H9 (cell line): ENCODE measurements around the gene ASPSCR1. TPM values are rescaled to one million over a fixed set of nuclear protein-coding genes. Genes with fewer than 3 reads are reported as not detected.

Experiments used
- DNase-seq: peaks from one replicate; pipeline ENCODE4 v3.0.0-alpha.2; 2017
- H2AFZ ChIP-seq: one replicate; pipeline ENCODE4 v1.6.1; 2013; ENCODE audit warnings: mild to moderate bottlenecking, low read length, control low read depth, moderate library complexity
- H2AK5ac ChIP-seq: 2 replicates; pipeline ENCODE4 v1.6.1; 2013; ENCODE audit warnings: low read length, control low read depth, mixed read lengths; ENCODE audit not compliant: insufficient read length
- H2BK120ac ChIP-seq: one replicate; pipeline ENCODE4 v1.6.1; 2013; ENCODE audit warnings: low read depth, mild to moderate bottlenecking, low read length, control low read depth, inconsistent platforms; ENCODE audit not compliant: poor library complexity, severe bottlenecking
- H2BK12ac ChIP-seq: 2 replicates; pipeline ENCODE4 v1.6.1; 2013; ENCODE audit warnings: low read length, control low read depth, mixed read lengths, low read depth; ENCODE audit not compliant: insufficient read length
- H2BK15ac ChIP-seq: 2 replicates; pipeline ENCODE4 v1.6.1; 2013; ENCODE audit warnings: low read depth, low read length, control low read depth
- H2BK20ac ChIP-seq: one replicate; pipeline ENCODE4 v1.6.1; 2013; ENCODE audit warnings: low read depth, mild to moderate bottlenecking, low read length, control low read depth, inconsistent platforms; ENCODE audit not compliant: poor library complexity, severe bottlenecking
- H2BK5ac ChIP-seq: 2 replicates; pipeline ENCODE4 v1.6.1; 2013; ENCODE audit warnings: low read length, control low read depth, mixed read lengths; ENCODE audit not compliant: insufficient read length
- H3K14ac ChIP-seq: 2 replicates; pipeline ENCODE4 v1.6.1; 2013; ENCODE audit warnings: low read length, control low read depth; ENCODE audit not compliant: insufficient read depth
- H3K18ac ChIP-seq: 2 replicates; pipeline ENCODE4 v1.6.1; 2013; ENCODE audit warnings: low read depth, mild to moderate bottlenecking, mixed read lengths, low read length, control low read depth; ENCODE audit not compliant: insufficient read length
- H3K23ac ChIP-seq: 2 replicates; pipeline ENCODE4 v1.6.1; 2013; ENCODE audit warnings: low read length, control low read depth, mixed read lengths, low read depth; ENCODE audit not compliant: insufficient read length
- H3K23me2 ChIP-seq: 2 replicates; pipeline ENCODE4 v1.6.1; 2013; ENCODE audit warnings: low read depth, mild to moderate bottlenecking, mixed read lengths, low read length, control low read depth; ENCODE audit not compliant: insufficient read length, poor library complexity, severe bottlenecking
- H3K27ac ChIP-seq: 2 replicates; pipeline ENCODE4 v1.5.1; 2013; ENCODE audit warnings: low read length, control low read depth, mixed read lengths, low read depth; ENCODE audit not compliant: insufficient read length
- H3K27me3 ChIP-seq: 2 replicates; pipeline ENCODE4 v1.6.1; 2013; ENCODE audit warnings: low read length, control low read depth, inconsistent platforms; ENCODE audit not compliant: insufficient read depth
- H3K4ac ChIP-seq: 2 replicates; pipeline ENCODE4 v1.6.1; 2013; ENCODE audit warnings: low read depth, mild to moderate bottlenecking, control low read depth, inconsistent platforms, low read length, moderate library complexity
- H3K4me1 ChIP-seq: 2 replicates; pipeline ENCODE4 v1.6.1; 2013; ENCODE audit warnings: low read length, control low read depth, inconsistent platforms; ENCODE audit not compliant: insufficient read depth
- H3K4me2 ChIP-seq: 2 replicates; pipeline ENCODE4 v1.6.1; 2013; ENCODE audit warnings: low read length, control low read depth, mixed read lengths; ENCODE audit not compliant: insufficient read length, insufficient read depth
- H3K56ac ChIP-seq: 2 replicates; pipeline ENCODE4 v1.6.1; 2013; ENCODE audit warnings: low read depth, mild to moderate bottlenecking, mixed read lengths, low read length, control low read depth; ENCODE audit not compliant: insufficient read length
- H3K79me1 ChIP-seq: 2 replicates; pipeline ENCODE4 v1.6.1; 2013; ENCODE audit warnings: low read depth, mild to moderate bottlenecking, moderate library complexity, low read length, control low read depth, inconsistent platforms; ENCODE audit not compliant: insufficient read depth, poor library complexity, severe bottlenecking
- H3K79me2 ChIP-seq: 2 replicates; pipeline ENCODE4 v1.6.1; 2013; ENCODE audit warnings: low read length, control low read depth, inconsistent platforms; ENCODE audit not compliant: insufficient read depth
- H3K9ac ChIP-seq: 2 replicates; pipeline ENCODE4 v1.6.1; 2013; ENCODE audit warnings: low read length, control low read depth, mixed read lengths; ENCODE audit not compliant: insufficient read length; ENCODE audit errors: extremely low read depth
- H3K9me3 ChIP-seq: one replicate; pipeline ENCODE4 v1.6.1; 2013; ENCODE audit warnings: low read depth, low read length, inconsistent platforms; ENCODE audit not compliant: control insufficient read depth
- H3T11ph ChIP-seq: one replicate; pipeline ENCODE4 v1.6.1; 2013; ENCODE audit warnings: mild to moderate bottlenecking, low read length, control low read depth, inconsistent platforms
- H4K20me1 ChIP-seq: one replicate; pipeline ENCODE4 v1.6.1; 2013; ENCODE audit not compliant: control insufficient read depth, insufficient read length, insufficient read depth
- H4K5ac ChIP-seq: 2 replicates; pipeline ENCODE4 v1.6.1; 2013; ENCODE audit warnings: low read depth, mild to moderate bottlenecking, mixed read lengths, low read length, control low read depth; ENCODE audit not compliant: insufficient read length
- H4K8ac ChIP-seq: replicated peaks from 2 replicates; pipeline ENCODE4 v1.6.1; 2013; ENCODE audit warnings: low read length, control low read depth, mixed read lengths, low read depth; ENCODE audit not compliant: insufficient read length
- H4K91ac ChIP-seq: 2 replicates; pipeline ENCODE4 v1.6.1; 2013; ENCODE audit warnings: low read depth, mild to moderate bottlenecking, moderate library complexity, mixed read lengths, low read length, control low read depth; ENCODE audit not compliant: insufficient read length
- H3K27ac Mint-ChIP-seq, 3 experiments: 2 replicates in 2 of 3; 3 replicates in 1 of 3; pipeline ENCODE4 v1.8.0; 2020 to 2021; ENCODE audit warnings: mixed read lengths in 3 of 3, mild to moderate bottlenecking in 1 of 3, moderate library complexity in 1 of 3
- H3K27me3 Mint-ChIP-seq: 2 replicates; pipeline ENCODE4 v1.8.0; 2021; ENCODE audit warnings: low read depth, mild to moderate bottlenecking, moderate library complexity, mixed read lengths
- H3K36me3 Mint-ChIP-seq, 3 experiments: 2 replicates in 2 of 3; 3 replicates in 1 of 3; pipeline ENCODE4 v1.8.0; 2020 to 2021; ENCODE audit warnings: low read depth in 3 of 3, mixed read lengths in 3 of 3; ENCODE audit not compliant: insufficient read depth in 1 of 3
- H3K4me1 Mint-ChIP-seq, 2 experiments: 2 replicates each; pipeline ENCODE4 v1.8.0; 2020; ENCODE audit warnings: mixed read lengths in 2 of 2
- H3K4me3 Mint-ChIP-seq, 2 experiments: 2 replicates in 1 of 2; 3 replicates in 1 of 2; pipeline ENCODE4 v1.8.0; 2020 to 2021; ENCODE audit warnings: mild to moderate bottlenecking in 2 of 2, mixed read lengths in 2 of 2, moderate library complexity in 1 of 2
- H3K9me3 Mint-ChIP-seq, 2 experiments: 2 replicates in 1 of 2; 3 replicates in 1 of 2; pipeline ENCODE4 v1.8.0; 2020; ENCODE audit warnings: mild to moderate bottlenecking in 2 of 2, mixed read lengths in 2 of 2, moderate library complexity in 1 of 2
- WGBS: extraction: QIAGEN DNeasy Blood & Tissue Kit; methylation state at CpG from one replicate; pipeline ENCODE4 v1.1.7; 2013; ENCODE audit warnings: missing lambda C conversion rate, low lambda C conversion rate, mixed read lengths; ENCODE audit not compliant: insufficient read length; ENCODE audit errors: extremely low coverage; 5-methylcytosine and 5-hydroxymethylcytosine counted together
- total RNA-seq: library from RNA; stranded (reverse); gene quantifications from 2 replicates; pipeline ENCODE4 v1.2.1, GENCODE V29; 2021
- TF ChIP-seq, protein P1 (sequence below): fragments of 200-600 bp; sonication (generic); conservative IDR thresholded peaks from 3 replicates; pipeline ENCODE4 v1.8.0; 2021; ENCODE audit warnings: antibody characterized with exemption, mild to moderate bottlenecking

Gene ASPSCR1
- total RNA-seq, 1 experiment from 2014 or later, result 50.9 TPM

- Mint-ChIP-seq H3K27ac (no peak overlapping the region; a peak in 1 of 7 replicates), H3K9me3 (no peaks in the 10 kb centered on the region; a peak in 1 of 5 replicates), H3K27me3 (peaks cover 14% of the 10 kb centered on the region), H3K4me1 (peaks cover 10 to 25% of the 10 kb centered on the region in 2 experiments), H3K36me3 (peaks cover 8 to 14% (median 12%) of the 10 kb centered on the region in 3 experiments; a peak in 5 of 7 replicates), H3K4me3 (peak overlapping the region; percentile 74 to 79)
- Histone ChIP-seq H4K8ac (no peak overlapping the region), H3K4ac (no peak overlapping the region), H3K27ac (no peak overlapping the region), H3K56ac (no peak overlapping the region), H3K9ac (no peak overlapping the region), H3K79me1 (no peaks in the 10 kb centered on the region), H2BK5ac (no peak overlapping the region), H4K91ac (no peak overlapping the region), H3T11ph (no peak overlapping the region), H3K9me3 (no peaks in the 10 kb centered on the region), H3K4me2 (no peak overlapping the region), H3K23ac (no peak overlapping the region), H2BK120ac (no peak overlapping the region), H3K18ac (no peak overlapping the region), H3K14ac (no peak overlapping the region), H2BK20ac (no peak overlapping the region), H3K27me3 (no peaks in the 10 kb centered on the region; the same call in 1 of the 2 replicates), H2BK15ac (no peak overlapping the region), H2AFZ (no peak overlapping the region), H4K5ac (no peak overlapping the region), H3K4me1 (no peaks in the 10 kb centered on the region), H4K20me1 (no peaks in the 10 kb centered on the region), H3K23me2 (peaks cover 8% of the 10 kb centered on the region), H2BK12ac (no peak overlapping the region), H2AK5ac (no peak overlapping the region), H3K79me2 (no peaks in the 10 kb centered on the region)
- no peak for DNase-seq
- TF ChIP-seq, protein P1, sequence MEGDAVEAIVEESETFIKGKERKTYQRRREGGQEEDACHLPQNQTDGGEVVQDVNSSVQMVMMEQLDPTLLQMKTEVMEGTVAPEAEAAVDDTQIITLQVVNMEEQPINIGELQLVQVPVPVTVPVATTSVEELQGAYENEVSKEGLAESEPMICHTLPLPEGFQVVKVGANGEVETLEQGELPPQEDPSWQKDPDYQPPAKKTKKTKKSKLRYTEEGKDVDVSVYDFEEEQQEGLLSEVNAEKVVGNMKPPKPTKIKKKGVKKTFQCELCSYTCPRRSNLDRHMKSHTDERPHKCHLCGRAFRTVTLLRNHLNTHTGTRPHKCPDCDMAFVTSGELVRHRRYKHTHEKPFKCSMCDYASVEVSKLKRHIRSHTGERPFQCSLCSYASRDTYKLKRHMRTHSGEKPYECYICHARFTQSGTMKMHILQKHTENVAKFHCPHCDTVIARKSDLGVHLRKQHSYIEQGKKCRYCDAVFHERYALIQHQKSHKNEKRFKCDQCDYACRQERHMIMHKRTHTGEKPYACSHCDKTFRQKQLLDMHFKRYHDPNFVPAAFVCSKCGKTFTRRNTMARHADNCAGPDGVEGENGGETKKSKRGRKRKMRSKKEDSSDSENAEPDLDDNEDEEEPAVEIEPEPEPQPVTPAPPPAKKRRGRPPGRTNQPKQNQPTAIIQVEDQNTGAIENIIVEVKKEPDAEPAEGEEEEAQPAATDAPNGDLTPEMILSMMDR, result no peak
- whole genome bisulfite sequencing, result no CpG with 5 or more reads among the region's 20 CpGs
These were observed 58.7 kb downstream of the ASPSCR1 start for GRCh38 chr17:82035956-82036633.
